GM12874 (cell line): ENCODE data around the gene CNST.

Experiments
- TF ChIP-seq, protein P1 (sequence below): IDR thresholded peaks from 2 replicates; pipeline ENCODE4 v1.5.1; 2011; ENCODE audit warnings: low read depth, mild to moderate bottlenecking, control low read depth, low read length, moderate library complexity; ENCODE audit not compliant: insufficient read depth

Gene CNST

DNA sequence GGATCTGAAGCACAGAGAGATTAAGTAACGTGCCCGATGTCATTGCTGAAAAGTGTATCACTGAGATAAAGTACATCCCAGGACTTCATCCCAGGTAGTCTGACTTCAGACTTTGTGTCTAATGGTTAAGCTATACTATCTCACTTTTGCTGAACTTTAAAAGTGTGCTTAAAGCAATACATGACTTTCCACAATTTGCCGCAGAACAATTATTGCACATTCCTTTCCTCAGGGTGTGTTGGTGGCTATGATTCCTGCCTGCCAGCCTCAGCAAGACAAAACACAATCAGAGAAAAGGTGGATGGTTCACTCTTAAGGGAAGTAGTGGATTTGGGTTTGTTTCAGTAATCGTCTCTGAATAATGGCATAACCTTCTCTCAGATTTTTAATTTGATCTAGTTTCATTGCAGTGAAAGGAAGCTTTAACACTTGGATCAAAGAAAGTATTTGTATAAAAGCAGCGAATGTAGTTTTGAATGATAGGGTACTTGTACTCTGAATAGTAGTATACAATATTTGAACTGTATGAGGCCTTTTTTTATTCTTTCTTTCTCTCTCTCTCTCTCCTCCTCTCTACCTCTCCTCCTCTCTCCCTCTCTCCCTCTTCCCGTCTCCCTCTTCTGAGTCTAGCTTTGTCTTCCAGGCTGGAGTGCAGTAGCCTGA lies 47.0 kb downstream of the CNST start:
- TF ChIP-seq, protein P1, sequence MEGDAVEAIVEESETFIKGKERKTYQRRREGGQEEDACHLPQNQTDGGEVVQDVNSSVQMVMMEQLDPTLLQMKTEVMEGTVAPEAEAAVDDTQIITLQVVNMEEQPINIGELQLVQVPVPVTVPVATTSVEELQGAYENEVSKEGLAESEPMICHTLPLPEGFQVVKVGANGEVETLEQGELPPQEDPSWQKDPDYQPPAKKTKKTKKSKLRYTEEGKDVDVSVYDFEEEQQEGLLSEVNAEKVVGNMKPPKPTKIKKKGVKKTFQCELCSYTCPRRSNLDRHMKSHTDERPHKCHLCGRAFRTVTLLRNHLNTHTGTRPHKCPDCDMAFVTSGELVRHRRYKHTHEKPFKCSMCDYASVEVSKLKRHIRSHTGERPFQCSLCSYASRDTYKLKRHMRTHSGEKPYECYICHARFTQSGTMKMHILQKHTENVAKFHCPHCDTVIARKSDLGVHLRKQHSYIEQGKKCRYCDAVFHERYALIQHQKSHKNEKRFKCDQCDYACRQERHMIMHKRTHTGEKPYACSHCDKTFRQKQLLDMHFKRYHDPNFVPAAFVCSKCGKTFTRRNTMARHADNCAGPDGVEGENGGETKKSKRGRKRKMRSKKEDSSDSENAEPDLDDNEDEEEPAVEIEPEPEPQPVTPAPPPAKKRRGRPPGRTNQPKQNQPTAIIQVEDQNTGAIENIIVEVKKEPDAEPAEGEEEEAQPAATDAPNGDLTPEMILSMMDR: no peak

DNA sequence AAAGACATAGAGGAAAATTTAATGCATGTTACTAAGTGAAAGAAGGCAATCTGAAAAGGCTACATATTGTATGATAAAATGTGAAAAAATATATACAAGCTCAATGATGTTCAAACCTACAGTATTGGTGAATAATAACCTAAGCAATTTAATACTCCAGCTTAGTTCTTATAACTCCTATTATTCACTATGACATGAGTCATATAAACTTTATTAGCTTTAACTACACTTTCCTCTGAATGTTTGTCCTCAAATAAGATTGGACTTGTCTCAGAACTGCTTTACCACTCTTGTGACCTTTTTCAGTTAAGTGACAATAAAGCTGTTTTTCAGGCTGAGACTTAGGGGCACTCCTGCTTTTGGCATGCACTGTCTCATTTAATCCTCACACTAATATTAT lies 50.9 kb downstream of the CNST start:
- TF ChIP-seq, protein P1: no peak

DNA sequence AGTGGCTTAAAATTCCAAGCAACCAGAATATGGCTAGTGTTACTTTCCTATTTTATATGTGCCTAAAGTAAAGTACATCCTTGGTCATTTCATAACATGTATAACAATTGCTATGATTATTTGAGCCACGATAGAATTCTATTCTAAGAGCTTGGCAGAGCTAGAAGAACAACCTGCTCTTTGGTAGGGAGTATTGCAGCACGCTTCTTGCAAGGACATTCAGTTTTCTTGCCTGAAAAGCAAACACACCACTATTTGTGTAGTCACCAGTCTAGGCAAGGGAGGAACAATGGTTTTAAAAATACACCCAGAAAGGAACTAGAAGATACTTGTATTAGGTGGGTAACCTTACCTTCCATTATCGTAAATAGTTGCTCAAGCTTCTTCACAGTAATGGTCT lies 51.5 kb downstream of the CNST start:
- TF ChIP-seq, protein P1: no peak

DNA sequence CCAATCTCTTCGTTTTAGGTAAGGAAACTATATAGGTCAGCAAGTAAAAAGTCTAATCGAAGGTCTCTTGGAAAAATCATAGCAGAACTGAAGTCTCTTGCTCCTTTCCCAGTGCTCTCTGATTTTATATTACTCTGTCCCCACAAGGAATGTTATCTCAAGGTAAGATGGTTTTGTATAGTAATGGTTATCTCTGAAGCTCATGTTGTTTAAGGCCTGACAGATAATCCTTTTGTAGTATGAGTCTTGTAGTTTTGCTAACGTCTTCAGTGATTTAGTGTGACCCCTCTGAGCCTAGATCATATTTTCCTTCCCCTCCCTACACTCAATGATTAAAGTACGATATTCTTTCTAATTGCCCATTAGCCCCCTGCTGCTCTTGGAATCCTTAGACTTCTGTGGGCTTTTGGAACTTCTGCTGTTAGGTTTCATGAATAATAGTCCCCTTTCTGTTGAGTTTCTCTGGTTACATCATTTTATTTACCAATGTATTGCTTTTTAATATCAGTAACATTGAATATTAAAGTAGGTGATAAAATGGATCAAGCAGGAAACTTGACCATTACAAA lies 52.1 kb downstream of the CNST start:
- TF ChIP-seq, protein P1: no peak

DNA sequence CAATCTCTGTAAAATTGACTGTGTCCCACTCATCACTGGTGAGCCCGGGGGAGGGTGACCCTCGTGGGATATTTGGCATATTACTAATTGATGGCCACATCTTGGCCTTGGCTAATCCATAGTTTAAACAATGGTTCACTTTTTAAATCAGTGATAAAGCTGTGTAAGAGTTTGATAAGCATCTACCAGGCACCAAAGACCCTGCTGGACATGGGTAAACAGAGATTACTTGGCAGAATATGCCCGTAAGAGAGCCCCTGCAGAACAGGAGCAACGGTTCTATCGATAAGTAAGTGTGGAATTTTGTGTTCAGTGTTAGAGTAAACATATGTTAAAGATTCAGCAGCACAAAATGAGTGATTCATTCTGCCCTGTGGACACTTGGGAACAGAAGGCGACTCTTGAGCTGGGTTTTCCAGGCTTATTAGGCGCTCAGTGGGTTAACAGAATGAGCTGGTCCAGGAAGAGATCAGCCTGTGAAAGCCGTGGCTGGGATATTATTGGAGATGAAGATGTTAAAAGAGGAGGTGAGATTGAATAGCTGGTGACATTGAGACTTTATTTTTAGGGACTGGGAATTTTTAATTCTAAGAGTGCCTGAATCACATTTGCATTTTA lies 55.9 kb downstream of the CNST start:
- TF ChIP-seq, protein P1: no peak

DNA sequence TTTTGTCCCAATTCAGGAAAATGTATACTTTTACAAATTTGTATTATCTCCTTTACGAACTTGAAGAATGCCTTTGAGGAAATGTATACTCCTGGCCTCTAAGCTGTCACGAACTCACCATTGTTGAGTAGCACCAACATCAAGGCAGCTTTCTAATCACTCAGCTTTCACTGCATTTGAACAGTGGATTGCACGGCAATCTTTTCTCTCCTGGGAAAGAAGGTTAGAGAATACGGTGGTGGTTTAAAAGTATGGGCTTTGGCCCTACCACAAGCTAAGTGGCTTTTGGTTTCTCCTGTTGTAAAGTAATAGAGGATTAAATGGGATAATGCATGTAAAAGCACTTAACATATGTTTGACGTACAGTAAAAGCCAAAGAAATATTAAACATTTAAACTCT lies 57.8 kb downstream of the CNST start:
- TF ChIP-seq, protein P1: no peak

DNA sequence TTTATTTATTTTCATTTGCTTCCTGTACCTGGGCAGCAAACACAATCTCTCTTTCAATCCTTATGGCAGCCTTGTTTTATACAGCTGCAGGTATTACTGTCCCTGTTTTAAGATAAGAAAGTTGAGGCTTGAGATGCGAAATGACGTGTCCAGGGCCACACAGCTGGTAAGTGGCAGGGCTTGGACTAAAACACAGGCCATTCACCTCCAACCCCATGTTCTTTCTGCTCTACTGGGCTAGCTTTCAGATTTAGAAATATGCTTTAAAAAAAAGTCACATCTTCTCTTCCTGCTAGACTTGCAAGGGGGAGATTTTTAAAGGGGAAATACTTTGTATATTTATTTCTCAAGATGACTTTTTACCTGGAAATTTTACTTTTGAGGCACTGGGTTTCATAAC lies 62.8 kb downstream of the CNST start:
- TF ChIP-seq, protein P1: no peak
